ENCODE measurements around the gene NBEAL2.

DNA sequence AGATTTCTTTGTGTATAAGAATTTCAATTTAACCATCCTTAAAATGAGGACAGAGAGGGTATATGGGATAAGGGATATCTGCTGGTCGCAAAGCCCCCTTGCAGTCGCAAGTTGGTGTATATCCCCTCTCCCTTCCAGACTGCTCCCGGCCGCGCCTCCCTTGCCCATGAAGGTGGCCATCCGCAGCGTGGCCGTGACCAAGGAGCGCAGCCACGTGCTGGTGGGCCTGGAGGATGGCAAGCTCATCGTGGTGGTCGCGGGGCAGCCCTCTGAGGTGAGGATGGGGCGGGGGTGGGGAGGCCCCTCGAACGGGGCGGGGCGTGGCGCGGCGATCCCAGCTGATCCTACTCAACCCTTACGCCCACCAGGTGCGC is 29.4 kb downstream of the NBEAL2 start:
- TF ChIP-seq CTCF (conservative IDR thresholded peaks at IDR 0.05; ENCODE audit: low read depth, low read length) (no peak), EZH2 (IDR thresholded peaks at IDR 0.05; ENCODE audit: low read length, unreplicated experiment) (no peak), EZH2phosphoT487 (IDR thresholded peaks at IDR 0.05; ENCODE audit: borderline replicate concordance, low read length) (no peak)

All from PC-3 (cell line).